Measurements from ENCODE around the gene PDE4D.

- TF ChIP-seq CTCF (IDR thresholded peaks at IDR 0.05; ENCODE audit: insufficient read depth, low read length) (no peak), REST (IDR thresholded peaks at IDR 0.05; ENCODE audit: insufficient replicate concordance, low read depth) (no peak), POLR2AphosphoS5 (IDR thresholded peaks at IDR 0.05; ENCODE audit: low read depth) (no peak), SPI1 (IDR thresholded peaks at IDR 0.05; ENCODE audit: borderline replicate concordance, low read depth) (no peak), GABPA (IDR thresholded peaks at IDR 0.05; ENCODE audit: low read depth) (no peak)
These were observed 876.6 kb downstream of the PDE4D start for GRCh38 chr5:59016925-59017324.
